CD4-positive, alpha-beta T cell (primary cell): ENCODE measurements around the gene LHX4. TPM values are rescaled to one million over a fixed set of nuclear protein-coding genes. Genes with fewer than 3 reads are reported as not detected.
A peak's percentile ranks its signal among the peaks of the same experiment; 100 is the strongest.

Experiments
- ATAC-seq: fragments of 200-7000 bp; cut with Tn5 transposase; one replicate; pipeline ENCODE4 v1.10.0; 2022; ENCODE audit warnings: mild to moderate bottlenecking; ENCODE audit not compliant: poor library complexity
- CTCF ChIA-PET: fragments of 350-600 bp; sonication (Branson Sonifier 250); formaldehyde crosslinking; loops from one replicate; lab custom pipeline; 2021; ENCODE audit warnings: antibody characterized with exemption, inconsistent platforms; lab: Charles Lee
- POLR2A ChIA-PET: fragments of 350-600 bp; sonication (Branson Sonifier 250); formaldehyde crosslinking; loops from one replicate; lab custom pipeline; 2021; ENCODE audit warnings: antibody characterized with exemption, inconsistent platforms; lab: Charles Lee
- DNase-seq, 14 experiments: peaks; one replicate each; pipeline ENCODE4 v3.0.0-alpha.2; 2013 to 2020; ENCODE audit warnings: mixed read lengths in 2 of 14
- H3K27ac ChIP-seq, 2 donors: one replicate each; pipeline versions ENCODE4 v1.5.1 to v1.7.0; 2013; ENCODE audit warnings: low read length in 2 of 2, low read depth in 1 of 2, mild to moderate bottlenecking in 1 of 2
- H3K27me3 ChIP-seq, 2 experiments: 1 replicate in 1 of 2; 2 replicates in 1 of 2; pipeline versions ENCODE4 v1.6.1 to v1.7.0; 2013; ENCODE audit warnings: low read length in 2 of 2, control low read depth in 1 of 2, mild to moderate bottlenecking in 1 of 2, moderate library complexity in 1 of 2; ENCODE audit not compliant: insufficient read depth in 2 of 2, control insufficient read depth in 1 of 2
- H3K36me3 ChIP-seq: one replicate; pipeline ENCODE4 v1.6.1; 2013; ENCODE audit warnings: low read length, control low read depth; ENCODE audit not compliant: insufficient read depth
- H3K4me1 ChIP-seq: one replicate; pipeline ENCODE4 v1.6.1; 2013; ENCODE audit warnings: low read length, control low read depth; ENCODE audit not compliant: insufficient read depth
- H3K4me3 ChIP-seq: one replicate; pipeline ENCODE4 v1.5.1; 2013; ENCODE audit warnings: mild to moderate bottlenecking, low read length, moderate library complexity
- H3K9me3 ChIP-seq, 2 experiments: 1 replicate in 1 of 2; 2 replicates in 1 of 2; pipeline versions ENCODE4 v1.6.1 to v1.7.0; 2013; ENCODE audit warnings: low read length in 2 of 2, mild to moderate bottlenecking in 2 of 2, control low read depth in 1 of 2, moderate library complexity in 1 of 2; ENCODE audit not compliant: control insufficient read depth in 1 of 2, insufficient read depth in 1 of 2
- H3K27ac Mint-ChIP-seq: one replicate; pipeline ENCODE4 v1.8.0; 2020; ENCODE audit warnings: mixed read lengths
- H3K27me3 Mint-ChIP-seq: one replicate; pipeline ENCODE4 v1.8.0; 2021; ENCODE audit warnings: mixed read lengths
- H3K36me3 Mint-ChIP-seq: one replicate; pipeline ENCODE4 v1.8.0; 2021; ENCODE audit warnings: low read depth, mixed read lengths
- H3K4me1 Mint-ChIP-seq: one replicate; pipeline ENCODE4 v1.8.0; 2021; ENCODE audit warnings: low read depth, mixed read lengths
- H3K4me3 Mint-ChIP-seq: one replicate; pipeline ENCODE4 v1.8.0; 2020; ENCODE audit warnings: mild to moderate bottlenecking, mixed read lengths
- H3K9me3 Mint-ChIP-seq: one replicate; pipeline ENCODE4 v1.8.0; 2020; ENCODE audit warnings: mixed read lengths
- CTCF ChIP-seq: fragments of 200-600 bp; IDR thresholded peaks from one replicate; pipeline ENCODE4 v1.8.0; 2022; ENCODE audit warnings: antibody characterized with exemption, mild to moderate bottlenecking
- intact Hi-C, 2 experiments: fragments of 100-400 bp; cut with DNase I in 1 of 2; cut with micrococcal nuclease in 1 of 2; formaldehyde crosslinking; loops; one replicate each; pipeline versions ENCODE4 v1.15.1 to v1.9.0; 2023 to 2025; cut with DNase I, micrococcal nuclease
- total RNA-seq, 174 experiments: library from RNA in 2 of 174; stranded (reverse) in 2 of 174; gene quantifications; one replicate each; pipeline ENCODE4 v1.2.3 and lab custom pipeline; 2021 to 2026

LHX4 gene
- total RNA-seq, 2 experiments from 2014 or later = 0.03 TPM; not detected in 1

- Histone ChIP-seq H3K36me3 (no peaks in the 10 kb centered on the region), H3K27ac (no peak overlapping the region), H3K4me1 (peaks cover 14% of the 10 kb centered on the region), H3K9me3 (peaks cover 0 to 16% of the 10 kb centered on the region in 2 experiments), H3K27me3 (peaks cover 39 to 50% of the 10 kb centered on the region in 2 experiments), H3K4me3 (no peak overlapping the region)
- Mint-ChIP-seq H3K27ac (no peak overlapping the region), H3K9me3 (no peaks in the 10 kb centered on the region), H3K4me1 (peaks cover 6% of the 10 kb centered on the region), H3K27me3 (peaks cover 72% of the 10 kb centered on the region), H3K36me3 (no peaks in the 10 kb centered on the region), H3K4me3 (no peak overlapping the region)
- no peak for TF ChIP-seq CTCF
- no peak for DNase-seq
- ATAC-seq = no peak
- CTCF ChIA-PET = no interaction called here
- POLR2A ChIA-PET = no interaction called here
- intact Hi-C loops = no loop called here
Measured at GRCh38 chr1:180225403-180225802, 4.7 kb upstream of the LHX4 start.

- Mint-ChIP-seq H3K4me1 (peaks cover 16% of the 10 kb centered on the region), H3K36me3 (no peaks in the 10 kb centered on the region), H3K4me3 (peak overlapping the region; percentile 76), H3K27ac (no peak overlapping the region), H3K9me3 (no peaks in the 10 kb centered on the region), H3K27me3 (peaks cover 88% of the 10 kb centered on the region)
- no peaks in the 10 kb centered on the region for H3K36me3 ChIP-seq
- TF ChIP-seq CTCF = no peak
- POLR2A ChIA-PET = no interaction called here
- H3K27ac ChIP-seq = no peak overlapping the region
- H3K4me3 ChIP-seq = no peak overlapping the region
- peaks cover 61 to 71% of the 10 kb centered on the region in 2 experiments for H3K27me3 ChIP-seq
- peaks cover 0 to 32% of the 10 kb centered on the region in 2 experiments for H3K9me3 ChIP-seq
- DNase-seq = no peak
- CTCF ChIA-PET = no interaction called here
- ATAC-seq = no peak
- intact Hi-C loops = no loop called here
- peaks cover 40% of the 10 kb centered on the region for H3K4me1 ChIP-seq
Measured at GRCh38 chr1:180227861-180228647, 2.0 kb upstream of the LHX4 start.

GRCh38 chr1:180228648-180229482, 1.2 kb upstream of the LHX4 start:
- H3K36me3 ChIP-seq = no peaks in the 10 kb centered on the region
- intact Hi-C loops = no loop called here
- H3K9me3 Mint-ChIP-seq = no peaks in the 10 kb centered on the region
- H3K27me3 Mint-ChIP-seq = peaks cover 89% of the 10 kb centered on the region
- peaks cover 0 to 40% of the 10 kb centered on the region in 2 experiments for H3K9me3 ChIP-seq
- ChIA-PET CTCF (no interaction called here), POLR2A (no interaction called here)
- peak overlapping the region; percentile 53 for H3K4me3 ChIP-seq
- H3K27ac ChIP-seq = no peak overlapping the region
- H3K4me1 Mint-ChIP-seq = peaks cover 24% of the 10 kb centered on the region
- no peak overlapping the region for H3K27ac Mint-ChIP-seq
- peaks cover 66 to 80% of the 10 kb centered on the region in 2 experiments for H3K27me3 ChIP-seq
- ATAC-seq (no peak), DNase-seq (peak in 2 of 14 experiments; percentile 28 to 37)
- H3K36me3 Mint-ChIP-seq = no peaks in the 10 kb centered on the region
- no peak for TF ChIP-seq CTCF
- peak overlapping the region; percentile 76 for H3K4me3 Mint-ChIP-seq
- peaks cover 48% of the 10 kb centered on the region for H3K4me1 ChIP-seq
